Activated CD4-positive, CD25-positive, alpha-beta regulatory T cell treated with anti-CD3 and anti-CD28 coated beads, Interleukin-2, amount 50 U/mL, for 72 hours (primary cell): Measurements from ENCODE around the gene CCDC90B.

Source experiments
- DNase-seq: peaks from one replicate; pipeline ENCODE4 v3.0.0; 2021

The CCDC90B gene

DNA sequence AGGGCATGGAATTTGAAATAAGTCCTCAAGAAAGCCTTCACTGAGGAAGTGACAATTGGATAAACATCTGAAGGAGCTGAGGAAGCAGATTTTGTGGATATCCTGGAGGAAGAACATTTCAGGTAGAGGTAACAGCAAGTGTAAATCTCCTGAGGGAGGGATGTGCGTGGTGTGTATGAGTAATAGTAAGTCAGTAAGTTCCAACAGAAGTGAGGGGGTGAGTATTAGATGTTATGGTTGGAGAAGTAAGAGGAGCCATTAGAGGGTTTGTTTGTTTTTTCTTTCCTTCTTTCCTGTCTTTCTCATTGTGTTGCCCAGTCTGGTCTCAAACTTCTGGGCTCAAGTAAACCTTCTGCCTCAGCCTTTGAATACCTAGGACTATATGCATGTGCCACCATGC lies 63.7 kb downstream of the CCDC90B start:
- no peak for DNase-seq

DNA sequence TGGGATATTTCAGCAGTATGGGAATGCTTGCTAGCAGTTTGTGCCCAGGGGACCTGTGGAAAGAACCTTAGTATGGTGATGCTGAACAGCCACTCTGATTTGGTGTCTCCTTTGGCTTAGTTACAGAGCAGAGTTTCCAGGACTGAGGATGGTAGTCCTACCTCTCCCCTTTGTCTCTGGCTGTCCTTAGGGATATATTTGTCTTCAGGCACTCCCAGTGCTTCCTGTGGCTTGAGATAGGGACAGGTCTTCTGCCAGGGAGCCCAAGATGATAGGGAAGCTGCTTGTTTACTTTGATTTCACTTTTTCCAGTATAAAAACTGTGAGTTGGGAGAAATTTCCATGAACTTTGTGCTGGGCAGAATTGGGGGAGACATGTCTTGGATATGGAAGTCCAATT lies 64.5 kb downstream of the CCDC90B start:
- DNase-seq, result no peak

DNA sequence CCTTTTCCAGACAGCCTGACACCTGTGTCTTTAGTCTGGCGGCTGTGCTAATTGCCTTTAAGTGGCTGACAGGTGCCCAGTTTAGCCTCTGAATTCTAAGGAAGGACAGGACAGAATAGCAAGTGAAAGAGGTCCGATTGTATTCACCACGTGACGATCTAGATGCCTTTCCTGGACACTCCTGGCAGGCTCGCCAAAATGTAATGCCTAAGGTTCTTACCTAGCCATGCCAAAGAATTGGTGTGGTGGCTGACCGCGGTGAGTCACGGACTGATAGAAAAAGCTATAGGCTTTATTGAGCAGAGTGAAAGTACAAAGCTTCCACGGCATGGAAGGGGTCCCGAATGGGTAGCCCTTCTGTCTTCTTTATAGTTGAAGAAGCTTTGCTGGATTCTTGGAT lies 65.9 kb downstream of the CCDC90B start:
- DNase-seq, result no peak

DNA sequence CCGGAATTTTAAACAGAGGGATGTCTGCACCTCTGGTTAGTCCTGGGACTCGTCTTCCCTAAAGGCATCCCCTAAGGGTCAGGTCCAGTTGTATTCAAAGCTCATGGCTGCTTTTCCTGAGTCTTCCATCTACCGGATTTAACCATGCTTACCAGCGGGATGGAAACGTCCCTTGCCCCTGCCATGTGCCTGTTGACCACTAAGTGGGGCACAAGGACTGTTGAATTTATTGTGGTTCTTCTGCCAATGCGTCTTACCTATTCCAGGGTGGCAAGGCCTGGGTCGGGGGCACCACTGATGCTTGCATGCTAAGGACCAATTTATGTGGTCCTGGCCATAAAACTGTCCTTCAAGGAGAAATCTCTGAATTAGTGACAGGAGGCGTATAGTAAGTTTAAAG lies 67.1 kb downstream of the CCDC90B start:
- no peak for DNase-seq
